C4-2B (cell line): ENCODE data around the gene ADGRE2.
"Not testable (repeated sequence)": the region's sequence is repeated elsewhere in the genome, so short reads cannot be mapped to it uniquely, and the experiment has no call there.

ENCODE experiments used
- CTCF ChIP-seq: fragments of 450-650 bp; conservative IDR thresholded peaks from 2 replicates; pipeline ENCODE4 v1.5.1; 2017; ENCODE audit warnings: mild to moderate bottlenecking
- ZFX ChIP-seq: fragments of 450-650 bp; IDR thresholded peaks from 2 replicates; pipeline ENCODE4 v1.6.1; 2017

GRCh38 chr19:14765841-14766240 is 12.5 kb downstream of the ADGRE2 start:
- TF ChIP-seq CTCF, ZFX: not testable (repeated sequence)
